ENCODE results near the gene CDC7.
A peak's percentile ranks its signal among the peaks of the same experiment; 100 is the strongest.

Gene CDC7

GRCh38 chr1:91490501-91490900 lies 10.2 kb upstream of the CDC7 start:
- no peak overlapping the region for H3K4me3 ChIP-seq (ENCODE audit: insufficient read length, low read depth)
- H3K27me3 ChIP-seq (ENCODE audit: insufficient read depth, insufficient read length): no peaks in the 10 kb centered on the region
- H3K4me1 ChIP-seq (ENCODE audit: insufficient read depth, insufficient read length): no peaks in the 10 kb centered on the region
- no peak overlapping the region for H3K9ac ChIP-seq (ENCODE audit: insufficient read length, low read depth)
- no peak for TF ChIP-seq YY1 (IDR thresholded peaks at IDR 0.05; ENCODE audit: insufficient read depth, insufficient read length)
- no peak for TF ChIP-seq ZNF274 (IDR thresholded peaks at IDR 0.05; ENCODE audit: low read depth, low read length)
- no peak for TF ChIP-seq SUZ12 (IDR thresholded peaks at IDR 0.05; ENCODE audit: extremely low read depth, insufficient read depth, insufficient read length)
- DNase-seq (ENCODE audit: low read depth, low spot score): no peak
- H3K9me3 ChIP-seq (ENCODE audit: insufficient read depth, low read length): no peaks in the 10 kb centered on the region
- H3K36me3 ChIP-seq (ENCODE audit: insufficient read depth, insufficient read length, low read length): no peaks in the 10 kb centered on the region

- no peak for DNase-seq (ENCODE audit: low read depth, low spot score)
- no peaks in the 10 kb centered on the region for H3K27me3 ChIP-seq (ENCODE audit: insufficient read depth, insufficient read length)
- H3K4me1 ChIP-seq (ENCODE audit: insufficient read depth, insufficient read length): no peaks in the 10 kb centered on the region
- peaks cover 4% of the 10 kb centered on the region for H3K36me3 ChIP-seq (ENCODE audit: insufficient read depth, insufficient read length, low read length)
- H3K9me3 ChIP-seq (ENCODE audit: insufficient read depth, low read length): no peaks in the 10 kb centered on the region
- no peak overlapping the region for H3K9ac ChIP-seq (ENCODE audit: insufficient read length, low read depth)
- H3K4me3 ChIP-seq (ENCODE audit: insufficient read length, low read depth): no peak overlapping the region
- TF ChIP-seq YY1 (IDR thresholded peaks at IDR 0.05; ENCODE audit: insufficient read depth, insufficient read length) (no peak), SUZ12 (IDR thresholded peaks at IDR 0.05; ENCODE audit: extremely low read depth, insufficient read depth, insufficient read length) (no peak), ZNF274 (IDR thresholded peaks at IDR 0.05; ENCODE audit: low read depth, low read length) (no peak)
These were observed 2.6 kb upstream of the CDC7 start for GRCh38 chr1:91498035-91498434.

- DNase-seq (ENCODE audit: low read depth, low spot score): no peak
- Histone ChIP-seq H3K4me3 (ENCODE audit: insufficient read length, low read depth) (no peak overlapping the region), H3K4me1 (ENCODE audit: insufficient read depth, insufficient read length) (no peaks in the 10 kb centered on the region), H3K36me3 (ENCODE audit: insufficient read depth, insufficient read length, low read length) (peaks cover 10% of the 10 kb centered on the region), H3K9ac (ENCODE audit: insufficient read length, low read depth) (no peak overlapping the region), H3K9me3 (ENCODE audit: insufficient read depth, low read length) (no peaks in the 10 kb centered on the region), H3K27me3 (ENCODE audit: insufficient read depth, insufficient read length) (no peaks in the 10 kb centered on the region)
- TF ChIP-seq YY1 (IDR thresholded peaks at IDR 0.05; ENCODE audit: insufficient read depth, insufficient read length) (no peak), ZNF274 (IDR thresholded peaks at IDR 0.05; ENCODE audit: low read depth, low read length) (no peak), SUZ12 (IDR thresholded peaks at IDR 0.05; ENCODE audit: extremely low read depth, insufficient read depth, insufficient read length) (no peak)
These were observed 2.0 kb upstream of the CDC7 start for GRCh38 chr1:91498498-91499245.

GRCh38 chr1:91499346-91499745 lies 1.3 kb upstream of the CDC7 start:
- H3K9ac ChIP-seq (ENCODE audit: insufficient read length, low read depth): no peak overlapping the region
- H3K9me3 ChIP-seq (ENCODE audit: insufficient read depth, low read length): no peaks in the 10 kb centered on the region
- H3K27me3 ChIP-seq (ENCODE audit: insufficient read depth, insufficient read length): no peaks in the 10 kb centered on the region
- H3K4me1 ChIP-seq (ENCODE audit: insufficient read depth, insufficient read length): no peaks in the 10 kb centered on the region
- H3K36me3 ChIP-seq (ENCODE audit: insufficient read depth, insufficient read length, low read length): peaks cover 14% of the 10 kb centered on the region
- TF ChIP-seq ZNF274 (IDR thresholded peaks at IDR 0.05; ENCODE audit: low read depth, low read length) (no peak), YY1 (IDR thresholded peaks at IDR 0.05; ENCODE audit: insufficient read depth, insufficient read length) (no peak), SUZ12 (IDR thresholded peaks at IDR 0.05; ENCODE audit: extremely low read depth, insufficient read depth, insufficient read length) (no peak)
- no peak for DNase-seq (ENCODE audit: low read depth, low spot score)
- H3K4me3 ChIP-seq (ENCODE audit: insufficient read length, low read depth): no peak overlapping the region

GRCh38 chr1:91499904-91500755 lies 521 bp upstream of the CDC7 start:
- TF ChIP-seq ZNF274 (IDR thresholded peaks at IDR 0.05; ENCODE audit: low read depth, low read length) (no peak), SUZ12 (IDR thresholded peaks at IDR 0.05; ENCODE audit: extremely low read depth, insufficient read depth, insufficient read length) (no peak), YY1 (IDR thresholded peaks at IDR 0.05; ENCODE audit: insufficient read depth, insufficient read length) (no peak)
- peak overlapping the region; percentile 87 for H3K4me3 ChIP-seq (ENCODE audit: insufficient read length, low read depth)
- peaks cover 20% of the 10 kb centered on the region for H3K36me3 ChIP-seq (ENCODE audit: insufficient read depth, insufficient read length, low read length)
- peak overlapping the region; percentile 95 for H3K9ac ChIP-seq (ENCODE audit: insufficient read length, low read depth)
- DNase-seq (ENCODE audit: low read depth, low spot score): no peak
- H3K9me3 ChIP-seq (ENCODE audit: insufficient read depth, low read length): no peaks in the 10 kb centered on the region
- H3K27me3 ChIP-seq (ENCODE audit: insufficient read depth, insufficient read length): no peaks in the 10 kb centered on the region
- no peaks in the 10 kb centered on the region for H3K4me1 ChIP-seq (ENCODE audit: insufficient read depth, insufficient read length)

GRCh38 chr1:91501523-91501851 lies 836 bp downstream of the CDC7 start:
- Histone ChIP-seq H3K4me3 (ENCODE audit: insufficient read length, low read depth) (peak overlapping the region; percentile 87), H3K36me3 (ENCODE audit: insufficient read depth, insufficient read length, low read length) (peaks cover 30% of the 10 kb centered on the region), H3K4me1 (ENCODE audit: insufficient read depth, insufficient read length) (no peaks in the 10 kb centered on the region), H3K9me3 (ENCODE audit: insufficient read depth, low read length) (no peaks in the 10 kb centered on the region), H3K27me3 (ENCODE audit: insufficient read depth, insufficient read length) (no peaks in the 10 kb centered on the region), H3K9ac (ENCODE audit: insufficient read length, low read depth) (peak overlapping the region; percentile 95)
- DNase-seq (ENCODE audit: low read depth, low spot score): peak; percentile 56
- TF ChIP-seq YY1 (IDR thresholded peaks at IDR 0.05; ENCODE audit: insufficient read depth, insufficient read length) (no peak), ZNF274 (IDR thresholded peaks at IDR 0.05; ENCODE audit: low read depth, low read length) (no peak), SUZ12 (IDR thresholded peaks at IDR 0.05; ENCODE audit: extremely low read depth, insufficient read depth, insufficient read length) (no peak)

Measured in NT2/D1 (cell line).